ENCODE data around the gene CD300H.
"Not testable (repeated sequence)": the region's sequence is repeated elsewhere in the genome, so short reads cannot be mapped to it uniquely, and the experiment has no call there.

Gene CD300H

GRCh38 chr17:74521701-74522201, 45.6 kb downstream of the CD300H start:
- Histone ChIP-seq H3K36me3 (ENCODE audit: control insufficient read depth, insufficient read depth, low read length) (no peaks in the 10 kb centered on the region), H3K4me1 (ENCODE audit: control insufficient read depth, insufficient read depth, low read length, poor library complexity, severe bottlenecking) (no peaks in the 10 kb centered on the region), H3K27me3 (replicated peaks; ENCODE audit: control insufficient read depth, insufficient read depth, low read length, poor library complexity, severe bottlenecking) (peaks cover 3% of the 10 kb centered on the region), H3K27ac (ENCODE audit: insufficient read depth, low read length, poor library complexity, severe bottlenecking) (no peak overlapping the region), H3K9me3 (ENCODE audit: control insufficient read depth, low read length) (no peaks in the 10 kb centered on the region), H3K4me3 (ENCODE audit: insufficient read depth, low read depth, low read length, poor library complexity, severe bottlenecking) (no peak overlapping the region)
- no peak for DNase-seq

- no peak for DNase-seq
- H3K27me3 ChIP-seq (replicated peaks; ENCODE audit: control insufficient read depth, insufficient read depth, low read length, poor library complexity, severe bottlenecking), result peaks cover 3% of the 10 kb centered on the region
- H3K9me3 ChIP-seq (ENCODE audit: control insufficient read depth, low read length), result no peaks in the 10 kb centered on the region
- no peaks in the 10 kb centered on the region for H3K4me1 ChIP-seq (ENCODE audit: control insufficient read depth, insufficient read depth, low read length, poor library complexity, severe bottlenecking)
- no peaks in the 10 kb centered on the region for H3K36me3 ChIP-seq (ENCODE audit: control insufficient read depth, insufficient read depth, low read length)
- no peak overlapping the region for H3K4me3 ChIP-seq (ENCODE audit: insufficient read depth, low read depth, low read length, poor library complexity, severe bottlenecking)
- H3K27ac ChIP-seq (ENCODE audit: insufficient read depth, low read length, poor library complexity, severe bottlenecking), result no peak overlapping the region
Measured at GRCh38 chr17:74520790-74521480, 46.4 kb downstream of the CD300H start.

GRCh38 chr17:74520016-74520434, 47.3 kb downstream of the CD300H start:
- Histone ChIP-seq H3K27me3 (replicated peaks; ENCODE audit: control insufficient read depth, insufficient read depth, low read length, poor library complexity, severe bottlenecking) (peaks cover 3% of the 10 kb centered on the region), H3K27ac (ENCODE audit: insufficient read depth, low read length, poor library complexity, severe bottlenecking) (no peak overlapping the region), H3K4me1 (ENCODE audit: control insufficient read depth, insufficient read depth, low read length, poor library complexity, severe bottlenecking) (no peaks in the 10 kb centered on the region), H3K9me3 (ENCODE audit: control insufficient read depth, low read length) (no peaks in the 10 kb centered on the region), H3K36me3 (ENCODE audit: control insufficient read depth, insufficient read depth, low read length) (no peaks in the 10 kb centered on the region), H3K4me3 (ENCODE audit: insufficient read depth, low read depth, low read length, poor library complexity, severe bottlenecking) (no peak overlapping the region)
- no peak for DNase-seq

DNA sequence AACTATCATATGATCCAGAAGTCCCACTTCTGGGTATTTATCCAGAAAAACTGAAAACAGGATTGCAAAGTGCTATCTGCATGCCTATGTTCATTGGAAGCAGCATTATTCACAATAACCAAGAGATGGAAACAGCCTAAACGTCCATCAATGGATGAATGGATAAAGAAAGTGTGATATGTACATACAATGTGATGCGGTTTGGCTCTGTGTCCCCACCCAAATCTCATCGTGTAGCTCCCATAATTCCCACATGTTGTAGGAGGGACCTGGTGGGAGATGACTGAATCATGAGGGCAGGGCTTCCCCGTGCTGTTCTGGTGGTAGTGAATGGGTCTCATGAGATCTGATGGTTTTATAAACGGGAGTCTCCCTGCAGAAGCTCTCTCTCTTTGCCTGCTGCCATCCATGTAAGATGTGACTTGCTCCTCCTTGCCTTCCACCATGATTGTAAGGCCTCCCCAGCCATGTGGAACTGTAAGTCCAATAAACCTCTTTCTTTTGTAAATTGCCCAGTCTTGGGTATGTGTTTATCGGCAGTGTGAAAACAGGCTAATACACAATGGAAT, 48.8 kb downstream of the CD300H start:
- not testable (repeated sequence) for H3K36me3 ChIP-seq (ENCODE audit: control insufficient read depth, insufficient read depth, low read length); H3K27ac ChIP-seq (ENCODE audit: insufficient read depth, low read length, poor library complexity, severe bottlenecking); DNase-seq; H3K4me1 ChIP-seq (ENCODE audit: control insufficient read depth, insufficient read depth, low read length, poor library complexity, severe bottlenecking); H3K27me3 ChIP-seq (replicated peaks; ENCODE audit: control insufficient read depth, insufficient read depth, low read length, poor library complexity, severe bottlenecking); H3K9me3 ChIP-seq (ENCODE audit: control insufficient read depth, low read length); H3K4me3 ChIP-seq (ENCODE audit: insufficient read depth, low read depth, low read length, poor library complexity, severe bottlenecking)

- DNase-seq, result no peak
Measured at GRCh38 chr17:74516561-74517328, 50.6 kb downstream of the CD300H start.

GRCh38 chr17:74515941-74516340, 51.4 kb downstream of the CD300H start:
- Histone ChIP-seq H3K27me3 (replicated peaks; ENCODE audit: control insufficient read depth, insufficient read depth, low read length, poor library complexity, severe bottlenecking) (no peaks in the 10 kb centered on the region), H3K9me3 (ENCODE audit: control insufficient read depth, low read length) (no peaks in the 10 kb centered on the region), H3K36me3 (ENCODE audit: control insufficient read depth, insufficient read depth, low read length) (no peaks in the 10 kb centered on the region), H3K27ac (ENCODE audit: insufficient read depth, low read length, poor library complexity, severe bottlenecking) (no peak overlapping the region), H3K4me1 (ENCODE audit: control insufficient read depth, insufficient read depth, low read length, poor library complexity, severe bottlenecking) (no peaks in the 10 kb centered on the region), H3K4me3 (ENCODE audit: insufficient read depth, low read depth, low read length, poor library complexity, severe bottlenecking) (no peak overlapping the region)
- DNase-seq, result no peak

More at GRCh38 chr17:74516561-74517328, 50.6 kb downstream of the CD300H start:
- Histone ChIP-seq H3K9me3 (ENCODE audit: control insufficient read depth, low read length) (no peaks in the 10 kb centered on the region), H3K4me1 (ENCODE audit: control insufficient read depth, insufficient read depth, low read length, poor library complexity, severe bottlenecking) (no peaks in the 10 kb centered on the region), H3K4me3 (ENCODE audit: insufficient read depth, low read depth, low read length, poor library complexity, severe bottlenecking) (no peak overlapping the region), H3K27me3 (replicated peaks; ENCODE audit: control insufficient read depth, insufficient read depth, low read length, poor library complexity, severe bottlenecking) (no peaks in the 10 kb centered on the region), H3K36me3 (ENCODE audit: control insufficient read depth, insufficient read depth, low read length) (no peaks in the 10 kb centered on the region), H3K27ac (ENCODE audit: insufficient read depth, low read length, poor library complexity, severe bottlenecking) (no peak overlapping the region)

DNA sequence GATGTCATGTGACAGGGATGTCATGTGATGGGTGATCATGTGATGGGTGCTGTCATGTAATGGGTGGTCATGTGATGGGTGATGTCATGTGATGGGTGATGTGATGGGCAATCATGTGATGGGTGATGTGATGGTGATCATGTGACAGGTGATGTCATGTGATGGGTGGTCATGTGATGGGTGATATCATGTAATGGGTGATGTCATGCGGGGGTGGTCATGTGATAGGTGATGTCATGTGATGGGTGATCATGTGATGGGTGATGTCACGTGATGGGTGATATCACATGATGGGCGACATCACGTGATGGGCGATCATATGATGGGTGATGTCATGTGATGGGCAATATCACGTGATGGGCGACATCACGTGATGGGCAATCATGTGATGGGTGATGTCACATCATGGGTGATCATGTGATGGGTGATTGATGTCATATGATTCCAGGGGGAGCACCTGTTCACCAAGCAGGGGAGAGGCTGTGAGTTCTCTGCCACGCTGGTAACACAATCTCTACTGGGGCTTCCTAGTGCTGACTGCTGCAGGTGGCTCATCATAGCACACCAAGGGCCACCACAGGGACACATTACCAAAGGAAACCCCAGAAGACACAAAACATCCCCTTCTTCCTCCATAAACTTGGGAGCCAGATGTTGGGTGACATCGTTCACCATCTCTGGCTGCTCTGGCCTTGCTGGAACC, 52.5 kb downstream of the CD300H start:
- no peaks in the 10 kb centered on the region for H3K27me3 ChIP-seq (replicated peaks; ENCODE audit: control insufficient read depth, insufficient read depth, low read length, poor library complexity, severe bottlenecking)
- H3K27ac ChIP-seq (ENCODE audit: insufficient read depth, low read length, poor library complexity, severe bottlenecking), result no peak overlapping the region
- H3K4me1 ChIP-seq (ENCODE audit: control insufficient read depth, insufficient read depth, low read length, poor library complexity, severe bottlenecking), result no peaks in the 10 kb centered on the region
- no peaks in the 10 kb centered on the region for H3K9me3 ChIP-seq (ENCODE audit: control insufficient read depth, low read length)
- H3K4me3 ChIP-seq (ENCODE audit: insufficient read depth, low read depth, low read length, poor library complexity, severe bottlenecking), result no peak overlapping the region
- H3K36me3 ChIP-seq (ENCODE audit: control insufficient read depth, insufficient read depth, low read length), result no peaks in the 10 kb centered on the region
- peak in 1 of 3 donors; percentile 34 for DNase-seq

DNA sequence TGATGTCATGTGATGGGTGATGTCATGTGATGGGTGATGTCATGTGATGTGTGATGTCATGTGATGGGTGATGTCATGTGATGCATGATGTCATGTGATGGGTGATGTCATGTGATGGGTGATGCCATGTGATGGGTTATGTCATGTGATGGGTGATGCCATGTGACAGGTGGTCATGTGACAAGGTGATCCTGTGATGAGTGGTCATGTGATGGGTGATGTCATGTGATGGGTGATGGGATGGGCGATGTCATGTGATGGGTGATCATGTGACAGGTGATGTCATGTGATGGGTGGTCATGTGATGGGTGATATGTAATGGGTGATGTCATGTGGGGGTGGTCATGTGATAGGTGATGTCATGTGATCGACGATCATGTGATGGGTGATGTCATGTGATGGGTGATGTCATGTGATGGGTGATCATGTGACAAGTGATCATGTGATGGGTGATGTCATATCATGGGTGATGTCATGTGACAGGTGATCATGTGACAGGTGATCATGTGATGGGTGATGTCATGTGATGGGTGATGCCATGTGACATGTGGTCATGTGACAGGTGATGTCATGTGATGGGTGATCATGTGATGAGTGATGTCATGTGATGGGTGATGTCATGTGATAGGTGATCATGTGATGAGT, 53.2 kb downstream of the CD300H start:
- H3K9me3 ChIP-seq (ENCODE audit: control insufficient read depth, low read length), result no peaks in the 10 kb centered on the region
- no peak overlapping the region for H3K4me3 ChIP-seq (ENCODE audit: insufficient read depth, low read depth, low read length, poor library complexity, severe bottlenecking)
- DNase-seq, result peak in 2 of 3 donors; percentile 49 to 56
- H3K27ac ChIP-seq (ENCODE audit: insufficient read depth, low read length, poor library complexity, severe bottlenecking), result no peak overlapping the region
- H3K27me3 ChIP-seq (replicated peaks; ENCODE audit: control insufficient read depth, insufficient read depth, low read length, poor library complexity, severe bottlenecking), result no peaks in the 10 kb centered on the region
- H3K4me1 ChIP-seq (ENCODE audit: control insufficient read depth, insufficient read depth, low read length, poor library complexity, severe bottlenecking), result no peaks in the 10 kb centered on the region
- H3K36me3 ChIP-seq (ENCODE audit: control insufficient read depth, insufficient read depth, low read length), result no peaks in the 10 kb centered on the region

- no peaks in the 10 kb centered on the region for H3K27me3 ChIP-seq (replicated peaks; ENCODE audit: control insufficient read depth, insufficient read depth, low read length, poor library complexity, severe bottlenecking)
- H3K4me1 ChIP-seq (ENCODE audit: control insufficient read depth, insufficient read depth, low read length, poor library complexity, severe bottlenecking), result no peaks in the 10 kb centered on the region
- no peaks in the 10 kb centered on the region for H3K9me3 ChIP-seq (ENCODE audit: control insufficient read depth, low read length)
- H3K4me3 ChIP-seq (ENCODE audit: insufficient read depth, low read depth, low read length, poor library complexity, severe bottlenecking), result no peak overlapping the region
- no peaks in the 10 kb centered on the region for H3K36me3 ChIP-seq (ENCODE audit: control insufficient read depth, insufficient read depth, low read length)
- no peak for DNase-seq
- H3K27ac ChIP-seq (ENCODE audit: insufficient read depth, low read length, poor library complexity, severe bottlenecking), result no peak overlapping the region
Measured at GRCh38 chr17:74512624-74513091, 54.7 kb downstream of the CD300H start.
